Parathyroid adenoma (tissue), 2 donors: ENCODE results near the gene PTK6.

Source experiments
- H2AFZ ChIP-seq: fragments of 300-600 bp; sonication (generic); one replicate; pipeline ENCODE4 v1.7.0; 2017; ENCODE audit warnings: antibody characterized with exemption, mild to moderate bottlenecking
- H3K27ac ChIP-seq: fragments of 300-600 bp; sonication (generic); one replicate; pipeline ENCODE4 v1.7.0; 2017
- H3K27me3 ChIP-seq: fragments of 300-600 bp; sonication (generic); one replicate; pipeline ENCODE4 v1.7.0; 2017; ENCODE audit warnings: low read length; ENCODE audit not compliant: control insufficient read depth, insufficient read depth
- H3K36me3 ChIP-seq: fragments of 300-600 bp; sonication (generic); one replicate; pipeline ENCODE4 v1.7.0; 2017; ENCODE audit warnings: low read length; ENCODE audit not compliant: control insufficient read depth, insufficient read depth
- H3K4me1 ChIP-seq: fragments of 300-600 bp; sonication (generic); one replicate; pipeline ENCODE4 v1.7.0; 2017; ENCODE audit warnings: control low read depth
- H3K4me2 ChIP-seq: fragments of 300-600 bp; sonication (generic); one replicate; pipeline ENCODE4 v1.7.0; 2017; ENCODE audit warnings: low read length
- H3K4me3 ChIP-seq: fragments of 300-600 bp; sonication (generic); one replicate; pipeline ENCODE4 v1.7.0; 2017; ENCODE audit warnings: low read depth, low read length
- H3K79me2 ChIP-seq: fragments of 300-600 bp; sonication (generic); one replicate; pipeline ENCODE4 v1.7.0; 2017; ENCODE audit warnings: control low read depth
- H3K9ac ChIP-seq: fragments of 300-600 bp; sonication (generic); one replicate; pipeline ENCODE4 v1.7.0; 2017; ENCODE audit warnings: mild to moderate bottlenecking
- H3K9me3 ChIP-seq: fragments of 300-600 bp; sonication (generic); one replicate; pipeline ENCODE4 v1.7.0; 2017; ENCODE audit warnings: low read length; ENCODE audit not compliant: control insufficient read depth
- TF ChIP-seq, protein P1 (sequence below): fragments of 300-600 bp; sonication (generic); IDR thresholded peaks from one replicate; pipeline ENCODE4 v1.7.0; 2017; ENCODE audit warnings: antibody characterized with exemption, mild to moderate bottlenecking
- donor health status: primary hyperparathyroidism.

PTK6 gene

DNA sequence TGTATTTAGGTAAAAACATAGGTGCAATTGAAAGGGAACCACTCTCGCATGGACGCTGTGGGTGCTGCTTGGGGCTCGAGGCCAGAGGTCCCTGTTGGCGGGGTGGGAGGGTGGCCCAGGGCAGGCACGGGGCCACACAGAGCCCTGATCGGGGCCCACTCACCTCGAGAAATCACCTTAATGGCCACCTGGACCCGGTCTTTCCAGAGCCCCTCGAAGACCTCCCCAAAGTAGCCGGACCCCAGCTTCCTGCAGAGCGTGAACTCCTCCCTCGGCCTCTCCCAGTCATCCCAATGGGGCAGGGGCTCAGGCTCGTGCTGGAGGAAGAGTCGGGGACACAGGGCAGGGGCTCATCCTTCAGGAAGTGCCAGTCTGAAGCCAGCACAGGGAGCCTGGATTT lies 3.8 kb downstream of the PTK6 start:
- Histone ChIP-seq H3K36me3 (no peaks in the 10 kb centered on the region), H3K4me2 (no peak overlapping the region), H3K9ac (no peak overlapping the region), H3K27ac (no peak overlapping the region), H3K79me2 (no peaks in the 10 kb centered on the region), H2AFZ (no peak overlapping the region), H3K9me3 (no peaks in the 10 kb centered on the region), H3K27me3 (no peaks in the 10 kb centered on the region), H3K4me3 (no peak overlapping the region), H3K4me1 (no peaks in the 10 kb centered on the region)
- TF ChIP-seq, protein P1, sequence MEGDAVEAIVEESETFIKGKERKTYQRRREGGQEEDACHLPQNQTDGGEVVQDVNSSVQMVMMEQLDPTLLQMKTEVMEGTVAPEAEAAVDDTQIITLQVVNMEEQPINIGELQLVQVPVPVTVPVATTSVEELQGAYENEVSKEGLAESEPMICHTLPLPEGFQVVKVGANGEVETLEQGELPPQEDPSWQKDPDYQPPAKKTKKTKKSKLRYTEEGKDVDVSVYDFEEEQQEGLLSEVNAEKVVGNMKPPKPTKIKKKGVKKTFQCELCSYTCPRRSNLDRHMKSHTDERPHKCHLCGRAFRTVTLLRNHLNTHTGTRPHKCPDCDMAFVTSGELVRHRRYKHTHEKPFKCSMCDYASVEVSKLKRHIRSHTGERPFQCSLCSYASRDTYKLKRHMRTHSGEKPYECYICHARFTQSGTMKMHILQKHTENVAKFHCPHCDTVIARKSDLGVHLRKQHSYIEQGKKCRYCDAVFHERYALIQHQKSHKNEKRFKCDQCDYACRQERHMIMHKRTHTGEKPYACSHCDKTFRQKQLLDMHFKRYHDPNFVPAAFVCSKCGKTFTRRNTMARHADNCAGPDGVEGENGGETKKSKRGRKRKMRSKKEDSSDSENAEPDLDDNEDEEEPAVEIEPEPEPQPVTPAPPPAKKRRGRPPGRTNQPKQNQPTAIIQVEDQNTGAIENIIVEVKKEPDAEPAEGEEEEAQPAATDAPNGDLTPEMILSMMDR, result no peak

DNA sequence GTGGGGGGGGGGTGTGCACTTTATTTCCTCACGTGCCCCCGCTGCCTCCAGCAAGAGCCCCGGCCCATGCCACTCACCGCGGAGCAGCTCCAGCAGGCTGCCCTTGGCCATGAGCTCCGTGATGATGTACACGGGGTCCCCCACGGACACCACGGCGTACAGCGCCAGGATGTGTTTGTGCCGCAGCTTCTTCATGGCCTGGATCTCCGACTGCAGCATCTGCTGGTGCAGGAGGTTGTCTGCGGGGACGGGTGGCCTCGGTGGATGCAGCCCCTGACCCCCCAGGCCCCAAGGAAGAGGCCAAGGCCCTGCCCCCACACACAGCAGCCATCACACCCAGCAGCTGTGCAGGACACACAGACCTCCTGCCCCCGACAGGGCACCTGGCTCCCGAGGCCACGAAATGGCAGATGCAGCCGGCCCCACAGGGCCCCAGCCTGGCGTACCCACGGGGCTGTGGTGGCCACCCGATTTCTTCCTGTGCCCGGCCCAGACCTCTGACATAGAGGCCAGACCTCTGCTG lies 4.7 kb downstream of the PTK6 start:
- H3K79me2 ChIP-seq, result no peaks in the 10 kb centered on the region
- H3K27ac ChIP-seq, result no peak overlapping the region
- H3K4me2 ChIP-seq, result no peak overlapping the region
- no peaks in the 10 kb centered on the region for H3K4me1 ChIP-seq
- no peak overlapping the region for H3K4me3 ChIP-seq
- H2AFZ ChIP-seq, result no peak overlapping the region
- H3K9ac ChIP-seq, result no peak overlapping the region
- no peaks in the 10 kb centered on the region for H3K9me3 ChIP-seq
- H3K27me3 ChIP-seq, result no peaks in the 10 kb centered on the region
- TF ChIP-seq, protein P1, result no peak
- H3K36me3 ChIP-seq, result no peaks in the 10 kb centered on the region

DNA sequence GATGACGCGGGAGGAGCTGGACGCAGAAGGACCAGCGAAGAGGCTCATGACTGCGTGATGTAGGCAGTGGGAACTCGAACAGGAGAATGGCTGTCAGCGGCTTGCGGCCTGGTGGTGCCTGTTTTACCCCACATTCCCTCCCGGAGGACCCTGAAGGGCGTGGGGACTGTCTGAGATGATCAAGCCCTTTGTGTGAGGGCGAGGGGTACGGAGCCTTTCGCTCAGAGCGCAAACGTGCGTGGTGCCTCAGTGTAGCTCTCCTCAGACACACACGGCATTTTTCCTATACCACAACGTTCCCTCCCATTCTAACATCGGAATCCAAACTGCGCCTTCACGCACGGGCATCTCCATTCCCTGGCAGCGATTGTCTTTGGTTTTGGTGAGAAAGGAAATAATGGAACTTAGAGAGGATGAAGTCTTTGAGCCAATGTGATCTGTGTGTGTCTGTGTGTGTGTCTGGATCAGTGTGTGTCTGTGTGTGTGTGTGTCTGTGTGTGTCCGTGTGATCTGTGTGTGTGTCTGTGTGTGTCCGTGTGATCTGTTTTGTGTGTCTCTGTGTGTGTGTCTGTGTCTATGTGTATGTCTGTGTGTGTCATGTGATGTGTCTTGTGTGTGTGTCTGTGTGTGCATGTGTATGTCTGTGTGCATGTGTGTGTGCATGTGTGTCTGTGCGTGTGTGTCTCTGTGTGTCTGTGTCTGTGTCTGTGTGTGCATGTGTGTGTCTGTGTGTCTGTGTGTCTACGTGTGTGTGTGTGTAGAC lies 5.3 kb downstream of the PTK6 start:
- H3K4me2 ChIP-seq, result no peak overlapping the region
- no peaks in the 10 kb centered on the region for H3K27me3 ChIP-seq
- H3K79me2 ChIP-seq, result no peaks in the 10 kb centered on the region
- no peaks in the 10 kb centered on the region for H3K9me3 ChIP-seq
- H3K9ac ChIP-seq, result no peak overlapping the region
- H3K4me3 ChIP-seq, result no peak overlapping the region
- TF ChIP-seq, protein P1, result no peak
- H2AFZ ChIP-seq, result no peak overlapping the region
- H3K36me3 ChIP-seq, result no peaks in the 10 kb centered on the region
- H3K4me1 ChIP-seq, result no peaks in the 10 kb centered on the region
- no peak overlapping the region for H3K27ac ChIP-seq

DNA sequence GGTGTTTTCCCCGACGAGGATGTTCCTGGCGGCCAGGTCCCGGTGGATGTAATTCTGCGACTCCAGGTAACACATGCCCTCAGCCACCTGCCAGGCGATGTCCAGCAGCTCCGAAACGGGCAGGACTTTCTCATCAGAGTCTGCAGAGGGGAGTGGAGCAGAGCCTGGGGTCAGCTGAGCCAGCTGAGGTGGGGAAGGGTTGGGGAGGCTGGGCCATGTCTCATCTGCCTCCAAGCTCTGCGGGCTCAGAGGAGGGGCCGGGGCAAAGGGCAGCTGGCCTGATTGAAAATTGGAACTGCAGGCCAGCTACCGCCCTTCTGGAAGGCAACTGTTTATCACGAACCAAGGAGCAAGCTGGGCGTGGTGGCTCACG lies 6.4 kb downstream of the PTK6 start:
- no peak overlapping the region for H2AFZ ChIP-seq
- H3K27ac ChIP-seq, result no peak overlapping the region
- H3K4me3 ChIP-seq, result no peak overlapping the region
- no peaks in the 10 kb centered on the region for H3K9me3 ChIP-seq
- no peak overlapping the region for H3K4me2 ChIP-seq
- no peaks in the 10 kb centered on the region for H3K27me3 ChIP-seq
- no peaks in the 10 kb centered on the region for H3K36me3 ChIP-seq
- H3K79me2 ChIP-seq, result no peaks in the 10 kb centered on the region
- H3K9ac ChIP-seq, result no peak overlapping the region
- TF ChIP-seq, protein P1, result no peak
- H3K4me1 ChIP-seq, result no peaks in the 10 kb centered on the region
